HG03139 (cell line): ENCODE data around the gene GCSH.

Experiments used
- ATAC-seq: cut with Tn5 transposase; IDR thresholded peaks from one replicate; pipeline ENCODE4 v1.9.1; 2021; ENCODE audit not compliant: unreplicated experiment

Gene GCSH

DNA sequence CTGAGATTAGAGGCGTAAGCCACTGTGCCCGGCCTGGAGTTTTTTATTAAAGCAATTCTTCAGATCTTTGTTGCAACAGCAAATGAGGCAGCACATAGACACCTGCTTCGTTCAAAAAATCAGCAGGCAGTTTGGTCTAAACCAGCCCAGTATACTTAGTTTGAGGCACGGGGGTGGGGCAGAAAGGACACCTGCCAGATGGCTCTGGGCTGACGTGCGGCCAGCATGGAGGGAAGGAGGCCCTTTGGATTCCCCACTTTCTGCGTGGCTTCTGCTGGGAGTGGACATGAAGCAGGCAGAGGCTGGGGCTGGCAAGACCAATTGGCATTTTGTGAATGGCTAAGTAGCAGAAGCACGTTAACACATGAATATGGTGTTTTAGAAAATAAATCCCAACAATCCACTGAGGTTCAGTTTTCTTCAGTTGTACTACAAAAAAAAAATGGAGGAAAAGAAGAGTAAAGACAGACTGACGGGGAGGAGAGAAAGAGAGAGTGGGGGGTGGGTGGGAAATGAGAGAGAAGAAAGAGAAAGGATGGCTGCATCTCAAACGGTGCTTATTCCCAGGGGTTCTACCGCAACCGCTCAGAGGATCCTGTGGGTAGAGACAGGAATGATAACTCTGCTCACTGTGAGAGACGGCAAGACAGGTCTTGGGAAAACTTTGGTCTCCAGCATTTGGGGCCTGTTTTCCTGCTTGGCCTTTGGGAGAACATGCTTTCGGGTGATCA is 35.5 kb downstream of the GCSH start:
- no peak for ATAC-seq

DNA sequence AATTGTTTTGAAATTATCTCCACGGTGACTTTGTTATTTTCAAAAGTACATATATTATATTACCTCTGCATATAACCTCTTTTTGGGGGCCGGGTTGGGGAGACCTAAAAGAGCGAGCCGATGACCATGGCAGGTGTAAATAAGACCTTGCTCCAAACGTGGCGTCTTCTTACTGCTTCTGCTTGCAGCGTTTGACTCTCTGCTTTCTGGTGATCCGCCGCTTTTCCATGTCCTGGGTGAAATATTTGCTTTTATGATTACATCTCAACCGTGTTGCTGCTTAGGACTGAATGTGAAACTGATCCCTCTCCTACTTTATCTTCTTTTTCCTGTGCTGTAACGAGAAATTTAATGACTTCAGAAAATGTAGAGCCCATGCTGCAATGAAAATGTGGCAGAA is 42.4 kb downstream of the GCSH start:
- no peak for ATAC-seq

DNA sequence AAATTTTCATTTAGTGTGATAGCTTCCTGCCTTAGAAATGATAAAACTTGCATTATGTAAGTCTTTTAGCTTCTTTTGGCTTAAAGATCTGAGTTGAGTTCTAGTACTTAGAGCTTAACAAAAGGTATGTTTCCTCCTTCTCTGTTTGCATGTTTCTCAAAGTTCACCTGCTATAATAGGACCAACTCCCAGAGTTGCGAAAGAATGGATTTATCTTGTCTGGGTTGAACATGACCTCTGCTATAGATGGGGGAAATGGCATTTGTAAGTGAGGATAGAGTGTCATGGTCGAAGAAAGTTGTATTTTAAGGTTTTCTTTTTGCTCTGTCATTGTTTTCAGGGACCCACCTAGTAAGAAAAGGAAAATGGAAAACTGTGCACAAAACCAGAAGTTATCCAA is 53.4 kb downstream of the GCSH start:
- ATAC-seq, result no peak

DNA sequence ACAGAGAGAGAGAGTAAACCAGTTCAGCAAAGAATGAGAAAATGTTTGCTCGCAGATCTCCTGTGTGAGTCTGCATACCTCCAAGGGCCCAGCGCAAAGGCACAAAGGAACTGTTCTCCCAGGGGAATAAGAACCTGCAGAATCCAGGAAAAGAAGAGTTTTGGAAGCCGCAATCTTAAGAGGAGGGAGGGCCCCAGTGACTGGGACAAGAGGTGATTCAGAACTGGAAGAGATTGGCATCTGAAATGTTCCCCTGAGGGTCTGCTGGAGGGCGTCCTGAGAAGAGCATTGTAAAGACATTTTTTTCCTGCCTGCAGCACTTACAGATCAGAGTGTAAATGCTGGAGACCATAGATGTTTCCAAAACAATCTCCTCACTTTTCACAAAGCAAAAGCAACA is 54.5 kb downstream of the GCSH start:
- no peak for ATAC-seq

DNA sequence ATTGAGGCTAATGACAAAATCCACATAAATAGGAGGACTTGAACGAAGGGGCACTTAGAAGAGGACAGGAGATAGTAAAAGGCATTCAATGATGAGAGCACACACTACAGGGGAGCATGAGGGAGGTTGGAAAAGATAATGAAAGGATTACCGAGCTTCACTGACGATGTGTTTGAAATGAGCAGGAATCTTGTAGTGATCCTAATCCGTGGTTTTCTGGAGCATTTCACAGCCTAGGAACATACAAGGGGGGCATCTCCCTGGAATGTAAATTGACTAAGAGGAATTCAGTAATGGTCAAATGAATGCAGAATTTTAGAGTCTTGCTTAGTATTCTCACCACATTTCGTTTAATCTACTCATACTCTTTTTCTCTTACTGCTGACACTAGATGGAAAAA is 55.4 kb downstream of the GCSH start:
- no peak for ATAC-seq

DNA sequence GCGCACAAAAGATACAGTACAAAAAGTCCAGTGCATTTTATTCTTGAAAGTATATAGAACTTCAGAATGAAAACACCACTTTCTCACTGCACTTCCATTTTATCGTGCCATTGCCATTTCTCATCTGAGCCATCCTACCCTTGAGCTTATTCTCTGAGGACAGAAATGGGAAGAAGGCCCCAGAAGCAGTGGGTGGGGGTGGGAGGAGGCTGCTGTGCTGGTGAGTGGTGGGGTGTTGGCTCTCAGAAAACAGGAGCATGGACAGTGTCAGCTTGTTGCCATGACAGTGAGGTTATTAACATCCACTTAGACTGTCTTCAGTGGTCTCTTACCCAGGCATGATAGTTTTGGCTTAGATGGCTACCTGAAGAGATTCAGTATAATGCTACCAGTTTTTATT is 56.1 kb downstream of the GCSH start:
- ATAC-seq, result no peak

DNA sequence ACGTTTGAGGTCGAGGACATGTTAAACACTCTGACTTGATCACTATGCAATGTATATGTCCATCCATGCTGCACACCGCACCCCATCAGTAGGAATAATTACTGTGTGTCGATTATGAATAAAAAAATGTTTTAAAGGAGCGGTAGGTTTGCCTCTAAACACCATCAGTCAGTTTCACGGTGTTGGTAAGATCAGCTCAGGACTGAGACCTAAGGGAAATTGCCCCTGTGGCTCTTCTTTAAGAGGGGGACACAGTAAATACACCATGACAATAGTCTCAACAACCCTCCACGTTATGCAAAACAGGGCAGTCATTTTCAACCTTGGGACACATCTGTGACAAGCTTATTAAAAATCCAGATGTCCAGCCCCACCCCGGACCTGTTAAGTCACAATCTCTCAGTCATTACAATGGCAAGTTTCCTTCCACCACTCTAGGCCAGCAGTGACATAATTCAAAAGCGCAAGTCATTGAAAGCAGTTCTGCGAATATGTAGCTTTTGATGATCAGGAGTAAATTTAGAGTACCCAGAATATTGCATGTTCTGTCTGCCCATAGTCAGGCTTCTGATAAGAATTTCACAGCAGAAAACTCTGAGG is 59.3 kb downstream of the GCSH start:
- no peak for ATAC-seq

DNA sequence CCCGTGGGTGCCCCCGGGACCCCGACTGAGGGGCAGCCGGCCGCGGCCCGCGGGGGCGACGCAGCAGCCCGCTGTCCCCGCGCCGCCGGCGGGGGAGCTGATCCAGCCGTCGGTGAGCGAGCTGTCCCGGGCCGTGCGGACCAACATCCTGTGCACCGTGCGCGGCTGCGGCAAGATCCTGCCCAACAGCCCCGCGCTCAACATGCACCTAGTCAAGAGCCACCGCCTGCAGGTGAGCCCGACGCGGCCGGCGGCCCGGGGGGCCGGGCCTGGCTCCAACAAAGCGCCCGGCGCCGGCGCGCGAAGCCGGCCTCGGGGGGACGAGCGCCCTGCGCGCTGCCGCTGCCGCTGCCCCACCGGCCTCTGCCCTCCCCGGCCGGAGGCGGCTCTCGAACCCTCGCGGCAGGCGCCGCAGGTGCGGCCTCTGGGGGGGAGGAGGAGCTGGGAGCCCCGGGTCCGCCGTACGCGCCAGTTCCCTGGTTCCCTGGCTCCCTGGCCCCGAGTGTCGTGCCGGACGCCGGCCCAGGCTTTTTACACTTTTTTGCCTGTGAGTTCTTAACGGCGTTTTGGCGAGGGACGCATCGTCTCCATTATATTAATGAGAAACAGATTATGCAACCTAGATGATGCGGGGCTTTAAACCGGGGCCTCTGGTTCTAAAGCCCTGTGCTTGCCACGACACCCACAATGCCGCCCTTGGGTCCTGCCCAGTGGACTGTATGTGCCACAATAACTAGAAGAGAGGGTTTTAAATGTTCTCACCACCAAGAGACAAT is 60.0 kb downstream of the GCSH start:
- peak; percentile 46 for ATAC-seq

DNA sequence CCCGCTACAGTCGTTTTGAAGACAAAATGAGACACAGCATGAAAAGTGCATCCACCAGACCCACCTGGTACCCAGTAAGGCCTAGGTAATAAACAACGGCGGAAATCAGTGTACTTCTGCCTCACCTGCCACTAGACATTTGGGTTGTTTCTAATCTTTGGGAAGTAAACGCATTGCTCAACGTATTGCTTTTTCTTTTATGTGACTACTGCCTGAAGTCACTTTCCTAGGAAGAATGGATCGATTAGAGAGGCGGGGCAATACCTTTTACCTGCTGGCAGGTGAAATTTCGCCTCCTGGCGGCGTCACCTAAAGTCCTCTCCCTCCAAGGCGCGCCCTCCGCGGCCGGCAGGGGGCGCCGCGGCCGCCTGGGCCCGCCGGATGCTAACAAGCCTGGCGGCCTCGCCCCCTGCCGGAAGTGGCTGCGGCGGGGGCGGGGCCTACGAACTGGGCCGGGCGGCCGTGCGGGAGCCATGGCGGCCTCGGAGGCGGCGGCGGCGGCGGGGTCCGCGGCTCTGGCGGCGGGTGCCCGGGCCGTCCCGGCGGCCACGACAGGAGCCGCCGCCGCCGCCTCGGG is 60.7 kb downstream of the GCSH start, which contains the start of gene ATMIN:
Gene ATMIN, plus strand, starts transcription at position 445 of the 577 bp plus-strand sequence. Its CDS starts 29 bp downstream, at position 474.
- peak; percentile 85 for ATAC-seq
